Hematopoietic multipotent progenitor cell treated with erythropoietin and hydrocortisone succinate and interleukin-3 and kit ligand, for 6 days (in vitro differentiated cells): ENCODE results near the gene SLC25A25.

Experiments
- DNase-seq: peaks from one replicate; pipeline ENCODE4 v3.0.0-alpha.2; 2015

SLC25A25 gene

DNA sequence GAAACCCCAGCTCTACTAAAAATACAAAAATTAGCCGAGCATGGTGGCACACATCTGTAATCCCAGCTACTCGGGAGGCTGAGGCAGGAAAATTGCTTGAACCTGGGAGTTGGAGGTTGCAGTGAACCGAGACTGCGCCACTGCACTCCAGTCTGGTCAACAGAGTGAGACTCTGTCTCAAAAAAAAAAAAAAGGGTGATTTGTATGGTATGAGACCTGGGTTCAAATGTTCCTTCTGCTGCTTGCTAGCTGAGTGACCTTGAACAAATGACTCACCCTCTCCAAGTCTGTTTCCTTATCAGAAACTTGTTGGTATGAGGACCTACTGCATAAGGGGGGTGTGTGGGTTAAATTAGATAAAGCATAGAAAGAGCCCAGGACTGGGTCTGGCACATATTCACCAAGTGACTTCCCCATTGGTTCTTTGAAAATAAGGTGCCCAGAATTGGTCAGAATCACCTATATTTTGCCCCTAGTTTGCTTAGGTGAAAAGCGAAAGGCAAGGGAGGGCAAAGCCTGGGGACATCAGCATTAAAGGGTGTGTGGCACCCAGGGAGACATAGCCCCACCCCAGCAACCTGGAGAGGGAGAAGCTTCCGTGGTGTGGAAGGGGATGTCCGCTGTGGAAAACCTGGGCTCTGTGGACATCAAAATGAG lies 9.9 kb downstream of the SLC25A25 start:
- DNase-seq, result peak; percentile 92

DNA sequence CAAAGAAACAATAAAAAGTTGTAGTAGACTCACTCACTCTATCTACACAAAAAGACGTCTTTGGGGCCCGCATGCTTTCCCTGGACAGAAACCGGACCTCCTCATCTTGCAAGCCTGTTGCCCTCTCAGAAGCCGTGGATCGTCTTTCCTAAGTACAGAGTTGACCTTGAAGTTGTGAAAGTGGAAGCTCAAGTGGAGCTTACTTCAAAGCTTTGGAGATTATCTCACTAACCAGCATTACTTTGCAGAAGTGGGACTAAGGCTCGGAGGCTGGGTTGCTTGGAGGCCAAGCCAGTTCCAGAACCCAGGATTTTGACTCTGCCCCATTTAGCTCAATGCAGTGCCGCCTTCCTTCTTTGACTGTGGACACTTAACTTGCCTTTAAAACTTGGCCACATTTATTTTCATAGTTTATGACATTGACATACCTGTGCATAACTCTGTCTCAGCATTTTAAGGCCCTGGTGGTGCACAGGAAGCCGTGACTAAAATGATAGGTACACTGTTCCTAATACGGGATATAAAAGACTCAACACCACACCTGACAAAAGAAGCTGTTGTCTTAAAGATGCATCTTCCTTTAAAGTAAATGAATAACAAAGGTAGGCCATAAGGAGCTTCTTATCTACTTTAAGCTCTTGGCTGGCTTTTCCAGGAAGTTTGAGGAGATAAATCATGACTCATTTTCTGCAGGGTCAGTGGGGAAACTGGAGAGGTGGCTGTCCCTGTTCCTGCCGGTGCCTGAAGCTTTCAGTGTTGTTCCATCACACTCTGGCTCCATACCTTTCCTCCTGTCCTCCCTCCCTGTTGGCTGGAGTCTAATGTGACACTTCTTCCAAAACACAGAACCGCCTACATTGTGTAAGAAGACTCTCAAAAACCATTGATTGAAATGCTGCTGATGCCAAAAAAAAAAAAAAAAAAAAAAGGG lies 10.7 kb downstream of the SLC25A25 start:
- peak; percentile 77 for DNase-seq

GRCh38 chr9:128080206-128080605 lies 12.2 kb downstream of the SLC25A25 start:
- DNase-seq, result peak; percentile 71

DNA sequence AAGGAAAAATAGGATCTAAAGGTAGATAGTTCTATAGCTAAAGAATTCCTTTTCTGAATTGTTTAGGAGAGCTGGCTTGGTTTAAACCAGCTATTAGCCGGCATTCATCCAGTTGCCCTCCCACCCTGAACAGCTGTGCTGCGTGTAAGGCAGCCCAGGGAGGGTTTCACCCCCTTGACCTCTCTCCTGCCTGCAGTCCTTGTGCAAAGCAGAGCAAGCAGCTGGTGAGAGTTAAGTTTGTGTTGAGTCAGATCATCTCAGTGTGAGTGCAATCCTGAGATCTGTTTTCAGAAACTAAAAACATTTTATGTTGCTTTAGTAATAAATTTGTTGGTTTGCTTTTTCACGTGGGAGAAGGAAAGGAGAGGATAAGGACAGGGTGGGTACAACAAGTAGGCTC lies 13.0 kb downstream of the SLC25A25 start:
- no peak for DNase-seq

DNA sequence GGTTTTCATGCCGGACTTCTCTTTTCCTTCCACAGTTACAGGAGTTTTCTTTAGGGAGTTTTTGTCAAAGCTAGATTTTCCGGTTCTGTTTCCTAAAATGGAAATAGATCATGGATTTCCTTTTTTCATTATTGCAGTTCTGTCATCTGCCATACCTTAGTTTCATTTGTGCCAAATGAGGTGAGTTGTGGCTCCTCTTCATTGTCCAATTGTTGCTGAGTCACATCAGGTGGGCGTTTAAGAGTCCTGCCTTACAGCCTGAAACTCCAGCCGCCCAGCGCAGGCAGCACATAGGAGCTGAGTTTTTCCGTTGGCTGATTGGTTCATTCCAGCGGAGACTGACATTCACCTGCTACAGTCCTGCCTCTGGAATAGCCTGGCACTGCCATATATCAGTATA lies 14.1 kb downstream of the SLC25A25 start:
- DNase-seq, result peak; percentile 61

DNA sequence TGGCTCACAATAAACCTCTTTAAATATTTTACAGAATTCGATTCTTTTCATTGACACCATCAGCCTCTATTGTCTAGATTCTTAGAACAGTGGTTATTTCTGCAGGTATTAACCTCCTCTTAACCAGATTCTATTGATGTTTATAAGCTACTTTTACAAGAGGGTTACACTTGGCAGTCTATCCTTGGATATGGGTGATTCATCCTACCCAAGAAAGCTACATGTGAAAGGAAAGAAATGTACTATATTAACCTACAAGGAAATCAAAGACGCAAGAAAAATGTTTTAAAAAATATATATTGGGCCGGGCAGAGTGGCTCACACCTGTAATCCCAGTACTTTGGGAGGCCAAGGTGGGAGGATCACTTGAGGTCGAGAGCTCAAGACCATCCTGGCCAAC lies 16.7 kb downstream of the SLC25A25 start:
- DNase-seq, result no peak

- DNase-seq, result no peak
These were observed 17.9 kb downstream of the SLC25A25 start for GRCh38 chr9:128085943-128086342.

GRCh38 chr9:128087262-128087661 lies 19.2 kb downstream of the SLC25A25 start:
- DNase-seq, result peak; percentile 55

DNA sequence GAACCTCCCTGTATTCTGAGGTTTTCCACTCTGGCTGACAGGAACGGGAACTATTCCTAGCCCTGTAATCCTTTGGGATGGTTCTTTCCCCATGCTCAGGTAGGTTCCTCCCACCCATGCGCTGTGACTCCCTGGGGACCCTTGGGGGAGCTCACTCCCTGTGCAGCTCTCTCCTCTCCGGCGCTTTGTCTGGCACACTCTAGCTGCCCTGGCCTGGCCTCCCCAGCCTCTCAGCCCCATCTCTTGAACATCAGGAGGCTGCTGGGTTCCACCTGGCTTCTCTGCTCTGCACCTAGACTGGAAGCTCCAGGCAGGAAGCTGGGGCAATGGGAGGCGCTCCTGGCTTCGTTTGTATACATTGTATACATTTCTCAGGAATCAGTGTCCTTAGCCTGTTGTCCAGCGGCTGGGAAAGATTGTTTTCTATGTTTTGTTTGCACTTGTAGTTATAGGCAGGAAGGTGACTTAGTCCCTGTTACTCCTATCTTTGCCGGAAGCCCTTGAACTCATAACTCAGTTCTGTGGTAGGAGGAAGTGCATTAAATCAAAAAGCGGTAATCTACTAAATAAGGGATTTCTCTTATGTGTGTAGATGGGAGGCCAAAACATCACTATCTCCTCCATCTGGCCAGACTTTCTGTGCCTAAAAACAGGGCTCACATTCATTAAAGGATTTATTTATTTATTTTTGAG lies 20.4 kb downstream of the SLC25A25 start:
- no peak for DNase-seq

DNA sequence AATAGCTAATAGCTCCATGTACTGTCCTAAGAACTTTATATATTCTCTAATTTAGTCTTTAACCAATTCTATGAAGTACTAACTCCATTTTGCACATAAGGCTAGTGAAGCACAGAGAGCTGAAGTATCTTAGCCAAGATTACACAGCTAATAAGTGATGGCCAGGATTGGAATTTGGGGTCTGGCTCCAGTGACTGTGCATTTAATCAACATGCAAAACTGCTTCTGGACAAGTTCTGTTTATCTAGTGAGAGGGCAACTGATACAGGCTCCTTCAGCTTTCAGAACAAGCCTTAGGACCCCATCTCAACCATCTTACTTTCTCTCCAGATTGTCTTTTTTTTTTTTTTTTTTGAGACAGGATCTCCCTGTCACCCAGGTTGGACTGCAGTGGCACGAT lies 21.3 kb downstream of the SLC25A25 start:
- peak; percentile 54 for DNase-seq

GRCh38 chr9:128091144-128091543 lies 23.1 kb downstream of the SLC25A25 start:
- no peak for DNase-seq

GRCh38 chr9:128091571-128091970 lies 23.5 kb downstream of the SLC25A25 start:
- no peak for DNase-seq

DNA sequence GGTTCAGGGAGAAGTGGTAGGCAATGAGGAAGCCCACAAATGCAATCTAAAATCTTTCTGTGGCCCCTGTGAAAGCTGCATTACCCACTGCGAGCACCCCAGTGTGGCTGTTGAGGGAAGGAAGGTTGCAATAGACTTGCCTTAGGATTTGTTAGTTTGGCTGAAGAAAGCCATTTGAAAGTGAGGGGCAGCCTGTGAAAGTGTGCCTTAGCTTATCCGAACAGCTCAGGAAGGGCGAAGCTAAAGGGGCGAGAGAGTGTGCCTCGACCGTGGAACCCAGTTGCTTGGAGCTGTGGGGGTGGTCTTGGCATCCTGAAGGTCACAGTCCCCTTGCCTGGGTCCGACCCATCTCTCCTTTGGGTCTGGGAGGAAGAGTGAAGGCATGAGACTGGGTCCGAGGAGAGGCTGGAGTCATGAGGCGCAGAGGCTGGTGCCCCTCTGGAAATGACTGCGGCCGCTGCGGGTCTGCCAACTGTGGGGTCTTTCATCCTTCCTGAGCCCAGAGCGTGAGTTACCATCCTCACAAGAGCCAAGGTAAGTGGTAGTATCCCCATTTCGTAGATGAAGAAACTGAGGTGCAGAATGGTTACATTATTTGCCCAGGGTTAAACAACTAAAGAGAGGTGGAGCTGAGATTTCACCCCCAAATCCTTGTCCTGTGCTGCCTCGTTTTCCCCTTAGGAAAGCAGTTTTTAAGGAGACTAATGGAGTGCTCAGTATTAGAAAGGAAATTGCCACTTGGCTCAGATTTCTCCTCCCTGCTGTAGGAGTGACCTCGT lies 24.4 kb downstream of the SLC25A25 start:
- no peak for DNase-seq

DNA sequence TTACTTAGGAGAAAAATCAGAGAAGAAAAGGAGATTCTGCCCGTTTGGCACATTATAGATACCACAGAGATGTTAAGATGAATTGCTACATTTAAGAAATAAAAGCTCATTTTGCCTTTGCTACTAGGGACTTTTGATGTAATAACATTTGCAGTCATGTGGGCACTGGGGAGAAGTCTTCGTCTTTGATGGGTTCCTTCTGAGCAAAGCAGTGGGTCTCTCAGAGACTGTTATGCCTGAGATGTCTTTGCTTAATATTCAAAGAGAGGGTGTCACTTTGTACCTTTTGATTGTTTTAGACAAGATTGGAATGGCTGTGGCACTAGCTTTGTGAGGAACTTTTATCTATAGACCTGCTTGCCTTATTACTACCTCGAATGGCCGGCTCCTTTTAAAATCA lies 25.0 kb downstream of the SLC25A25 start:
- DNase-seq, result no peak

DNA sequence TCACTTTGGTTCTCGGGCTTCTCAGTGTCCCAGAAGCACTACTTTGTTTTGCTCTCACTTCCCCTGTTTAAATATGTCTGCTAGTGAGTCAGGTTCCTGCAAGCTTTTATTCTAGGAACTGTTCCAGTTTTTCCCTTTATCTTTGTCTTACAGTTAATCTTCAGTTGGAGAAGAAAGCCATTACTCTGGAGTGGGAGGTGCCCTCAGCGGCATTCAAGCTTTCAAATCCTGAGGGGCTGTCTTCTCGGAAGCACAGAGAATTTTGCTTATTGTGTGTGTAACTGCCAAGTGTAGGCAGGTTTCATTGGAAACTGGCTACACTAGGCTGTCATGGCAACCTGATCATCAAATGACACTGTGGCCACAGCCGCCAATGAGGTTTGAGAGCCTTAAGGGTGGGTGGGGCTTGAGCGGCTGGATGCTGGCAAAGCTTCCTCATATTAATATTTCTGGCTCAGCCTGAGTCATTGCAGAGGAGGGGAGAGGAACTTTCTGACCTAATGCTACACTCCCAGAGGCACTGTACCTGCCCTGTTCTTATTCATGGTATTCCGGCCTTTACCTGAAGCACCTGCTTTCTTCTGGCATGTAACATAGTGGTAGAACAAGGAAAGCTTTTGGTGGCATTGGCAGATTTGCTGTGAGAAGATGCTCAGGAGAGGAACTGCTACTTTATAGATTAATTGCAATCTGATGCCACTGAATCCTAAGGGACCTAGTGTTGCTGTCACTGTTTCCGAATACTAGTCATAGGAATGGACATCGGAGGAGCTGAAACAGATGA lies 26.3 kb downstream of the SLC25A25 start:
- DNase-seq, result peak; percentile 99

- DNase-seq, result no peak
These were observed 27.0 kb downstream of the SLC25A25 start for GRCh38 chr9:128094950-128095544.

GRCh38 chr9:128096616-128097536 lies 28.8 kb downstream of the SLC25A25 start:
- peak; percentile 56 for DNase-seq

GRCh38 chr9:128097543-128098296 lies 29.7 kb downstream of the SLC25A25 start:
- no peak for DNase-seq
